NCI-H1417 (cell line): Measurements from ENCODE around the gene GGA3.
"Not testable (repeated sequence)": the region's sequence is repeated elsewhere in the genome, so short reads cannot be mapped to it uniquely, and the experiment has no call there.

Experiments used
- DNase-seq, 3 experiments: peaks; one replicate each; lab custom pipeline; 2025; lab: John Stamatoyannopoulos, UW

The GGA3 gene

GRCh38 chr17:75218131-75218530 is 43.3 kb downstream of the GGA3 start:
- DNase-seq = no peak

DNA sequence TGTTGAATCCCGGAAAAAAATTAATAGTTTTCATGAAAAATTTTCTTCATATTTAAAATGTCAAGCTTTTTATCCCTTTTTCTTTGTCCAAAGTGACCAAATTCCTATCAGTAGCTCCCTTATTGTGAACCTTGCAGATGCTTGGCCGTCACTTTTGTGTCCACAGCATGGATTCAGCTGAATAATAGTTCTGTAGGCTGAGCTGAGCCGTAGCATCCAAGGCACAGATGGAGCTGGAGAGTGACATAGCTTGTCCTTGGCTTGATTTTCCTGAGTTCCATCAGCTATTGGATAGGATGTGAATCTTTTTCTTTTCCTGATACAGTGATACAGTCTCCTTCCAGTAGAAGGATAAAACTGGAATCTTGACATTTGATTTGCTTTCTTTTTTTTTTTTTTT is 52.3 kb downstream of the GGA3 start:
- DNase-seq = no peak

DNA sequence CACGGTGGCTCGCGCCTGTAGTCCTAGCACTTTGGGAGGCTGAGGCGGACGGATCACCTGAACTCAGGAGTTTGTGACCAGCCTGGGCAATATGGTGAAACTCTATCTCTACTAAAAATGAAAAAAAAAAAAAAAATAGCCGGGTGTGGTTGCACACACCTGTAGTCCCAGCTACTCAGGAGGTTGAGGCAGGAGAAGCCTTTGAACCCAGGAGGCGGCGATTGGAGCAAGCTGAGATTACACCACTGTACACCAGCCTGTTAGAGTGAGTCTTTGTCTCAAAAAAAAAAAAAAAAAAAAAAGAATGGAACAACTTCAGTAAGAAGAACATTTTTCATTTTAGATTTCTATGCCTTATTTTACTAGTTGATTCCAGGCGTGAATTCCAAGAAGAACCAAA is 53.2 kb downstream of the GGA3 start:
- no peak for DNase-seq

DNA sequence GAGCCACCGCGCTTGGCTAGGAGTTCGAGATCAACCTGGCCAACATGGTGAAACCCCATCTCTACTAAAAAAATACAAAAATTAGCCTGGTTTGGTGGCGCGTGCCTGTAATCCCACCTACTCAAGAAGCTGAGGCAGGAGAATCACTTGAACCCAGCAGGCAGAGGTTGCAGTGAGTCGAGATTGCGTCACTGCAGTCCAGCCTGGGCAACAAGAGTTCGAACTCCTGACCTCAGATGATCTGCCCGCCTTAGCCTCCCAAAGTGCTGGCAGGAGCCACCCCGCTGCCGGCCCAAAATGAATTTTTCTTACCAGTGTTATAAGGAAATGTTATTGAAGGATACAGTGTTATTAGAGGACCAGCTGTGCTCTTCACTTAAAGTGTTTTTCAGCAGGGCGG is 53.6 kb downstream of the GGA3 start:
- DNase-seq = no peak

- DNase-seq = not testable (repeated sequence)
Measured at GRCh38 chr17:75207050-75207407, 54.4 kb downstream of the GGA3 start.

- DNase-seq = no peak
Measured at GRCh38 chr17:75205793-75206163, 55.6 kb downstream of the GGA3 start.

DNA sequence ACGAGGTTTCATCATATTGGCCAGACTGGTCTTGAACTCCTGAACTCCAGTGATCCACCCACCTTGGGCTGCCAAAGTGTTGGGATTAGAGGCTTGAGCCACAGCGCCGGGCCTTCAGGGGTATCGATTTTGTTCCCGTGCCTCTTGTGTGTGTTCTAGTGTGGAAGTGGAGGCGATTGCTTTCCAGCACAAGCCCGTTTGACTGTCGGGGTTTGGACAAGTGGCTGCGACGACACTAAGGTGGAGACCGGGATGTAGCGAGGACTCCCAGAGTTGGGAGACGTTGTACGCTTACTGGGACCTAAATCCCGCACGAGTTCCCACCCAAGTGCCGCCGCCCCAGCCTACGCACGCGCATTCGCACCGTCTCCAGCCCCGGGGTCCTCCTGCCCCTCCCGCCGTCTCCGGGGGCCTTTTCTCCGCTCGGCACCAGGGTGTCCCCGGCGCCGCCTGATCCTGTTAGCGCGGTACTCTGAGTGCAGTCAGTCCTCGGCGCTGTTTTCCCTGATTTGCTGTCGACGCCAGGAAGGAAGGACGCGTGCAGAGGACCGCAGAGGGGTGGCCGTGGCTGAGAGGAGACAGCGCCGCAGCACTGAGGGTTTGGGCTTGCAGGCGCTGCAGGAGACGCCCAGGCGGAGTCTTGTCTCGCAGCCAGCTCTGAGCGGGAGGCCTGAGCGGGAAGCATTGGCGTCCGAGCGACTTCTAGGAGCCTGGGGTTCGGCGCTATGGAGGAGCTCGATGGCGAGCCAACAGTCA is 56.2 kb downstream of the GGA3 start, which contains the start of gene NUP85:
TSS of gene NUP85 (plus strand) at position 643 of the 756 bp plus-strand sequence. CDS start at position 726, 83 bp downstream.
- DNase-seq = peak; percentile 91 to 97 (median 92)

GRCh38 chr17:75199886-75200618 is 61.4 kb downstream of the GGA3 start:
- DNase-seq = no peak

- no peak for DNase-seq
Measured at GRCh38 chr17:75194879-75195278, 66.5 kb downstream of the GGA3 start.

DNA sequence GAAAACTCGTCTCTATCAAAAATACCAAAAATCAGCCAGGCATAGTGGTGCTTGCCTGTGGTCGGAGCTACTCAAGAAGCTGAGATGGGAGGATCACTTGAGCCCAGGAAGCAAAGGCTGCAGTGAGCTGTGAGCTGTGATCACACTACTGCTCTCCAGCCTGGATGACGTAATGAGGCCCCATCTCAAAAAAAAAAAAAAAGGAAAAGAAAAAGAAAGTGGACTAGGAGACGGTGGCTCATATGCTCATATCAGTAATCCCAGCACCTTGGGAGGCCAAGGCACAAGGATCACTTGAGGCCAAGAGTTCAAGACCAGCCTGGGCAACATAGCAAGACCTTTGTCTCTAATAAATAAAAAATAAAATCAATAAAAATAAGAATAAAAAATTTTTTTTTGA is 69.8 kb downstream of the GGA3 start:
- DNase-seq = no peak

GRCh38 chr17:75188614-75189013 is 72.8 kb downstream of the GGA3 start:
- no peak for DNase-seq
